Eye (tissue), 1 donor: Measurements from ENCODE around the gene TRAPPC13.

Experiments
- DNase-seq: peaks from one replicate; pipeline ENCODE4 v3.0.0-alpha.2; 2015

Gene TRAPPC13

GRCh38 chr5:65693121-65693520 lies 68.3 kb downstream of the TRAPPC13 start:
- DNase-seq, result no peak

- DNase-seq, result peak; percentile 31
Observed at GRCh38 chr5:65695162-65695755, 70.4 kb downstream of the TRAPPC13 start.

- DNase-seq, result peak; percentile 44
Observed at GRCh38 chr5:65695896-65696295, 71.1 kb downstream of the TRAPPC13 start.

GRCh38 chr5:65696892-65697291 lies 72.1 kb downstream of the TRAPPC13 start:
- DNase-seq, result no peak

- no peak for DNase-seq
Observed at GRCh38 chr5:65699338-65699737, 74.5 kb downstream of the TRAPPC13 start.

GRCh38 chr5:65702036-65702435 lies 77.2 kb downstream of the TRAPPC13 start:
- DNase-seq, result no peak

- DNase-seq, result no peak
Observed at GRCh38 chr5:65704621-65705239, 79.9 kb downstream of the TRAPPC13 start.

GRCh38 chr5:65707663-65708062 lies 82.8 kb downstream of the TRAPPC13 start:
- no peak for DNase-seq

- no peak for DNase-seq
Observed at GRCh38 chr5:65708145-65708544, 83.3 kb downstream of the TRAPPC13 start.
